IPS-18a (cell line): ENCODE results near the gene GLOD5.
"Not testable (repeated sequence)": the region's sequence is repeated elsewhere in the genome, so short reads cannot be mapped to it uniquely, and the experiment has no call there.

Experiments
- H3K27ac ChIP-seq: one replicate; pipeline ENCODE4 v1.5.1; 2013; ENCODE audit warnings: low read length
- H3K27me3 ChIP-seq: one replicate; pipeline ENCODE4 v1.6.1; 2013; ENCODE audit warnings: mild to moderate bottlenecking, low read length; ENCODE audit not compliant: control insufficient read depth, insufficient read depth
- H3K36me3 ChIP-seq: one replicate; pipeline ENCODE4 v1.6.1; 2013; ENCODE audit warnings: low read depth, low read length; ENCODE audit not compliant: control insufficient read depth
- H3K4me1 ChIP-seq: one replicate; pipeline ENCODE4 v1.6.1; 2013; ENCODE audit warnings: low read depth, low read length; ENCODE audit not compliant: control insufficient read depth
- H3K4me3 ChIP-seq: one replicate; pipeline ENCODE4 v1.5.1; 2013; ENCODE audit warnings: low read length
- H3K9ac ChIP-seq: one replicate; pipeline ENCODE4 v1.6.1; 2013; ENCODE audit warnings: mild to moderate bottlenecking, low read length, moderate library complexity
- H3K9me3 ChIP-seq: one replicate; pipeline ENCODE4 v1.6.1; 2013; ENCODE audit warnings: low read depth, low read length; ENCODE audit not compliant: control insufficient read depth

Gene GLOD5

GRCh38 chrX:48819394-48819793, 57.8 kb downstream of the GLOD5 start:
- not testable (repeated sequence) for H3K27me3 ChIP-seq, H3K9me3 ChIP-seq, H3K9ac ChIP-seq, H3K4me3 ChIP-seq, H3K27ac ChIP-seq, H3K4me1 ChIP-seq
- peaks cover 10% of the 10 kb centered on the region for H3K36me3 ChIP-seq

- Histone ChIP-seq H3K4me3 (no peak overlapping the region), H3K27ac (no peak overlapping the region), H3K36me3 (peaks cover 5% of the 10 kb centered on the region), H3K9ac (no peak overlapping the region), H3K9me3 (no peaks in the 10 kb centered on the region), H3K4me1 (no peaks in the 10 kb centered on the region), H3K27me3 (no peaks in the 10 kb centered on the region)
These were observed 61.5 kb downstream of the GLOD5 start for GRCh38 chrX:48823053-48823452.
